Measurements from ENCODE around the gene PEX16. TPM values are rescaled to one million over a fixed set of nuclear protein-coding genes. Genes with fewer than 3 reads are reported as not detected.

The PEX16 gene
- total RNA-seq, 2 experiments from 2014 or later = 41.0 to 43.9 TPM

GRCh38 chr11:45899448-45900174, 18.1 kb downstream of the PEX16 start:
- intact Hi-C loops (cut with micrococcal nuclease; ENCODE audit: unreplicated experiment) = no loop called here
- ChIA-PET POLR2A (interaction anchor here (0.5 kb wide), 1 partner anchor 33 kb away, joined by 5 read pairs; no protein-coding TSS in a partner anchor), CTCF (ENCODE audit: unreplicated experiment) (interaction anchor here (0.6 to 1.1 kb wide), 3 partner anchors 18 to 83 kb away, joined by 3 read pairs; partner anchors contain the start of gene PEX16)

GRCh38 chr11:45899086-45899447, 18.6 kb downstream of the PEX16 start:
- Histone ChIP-seq H3K9me3 (ENCODE audit: low read length) (no peaks in the 10 kb centered on the region), H3K79me2 (ENCODE audit: insufficient read depth, low read depth, low read length) (no peaks in the 10 kb centered on the region), H4K20me1 (ENCODE audit: insufficient read depth, low read length) (no peaks in the 10 kb centered on the region), H3K9me2 (ENCODE audit: insufficient read depth, low read length) (no peaks in the 10 kb centered on the region), H3K4me1 (ENCODE audit: insufficient read depth, low read length, poor library complexity, severe bottlenecking) (peaks cover 13% of the 10 kb centered on the region), H3K4me2 (ENCODE audit: low read length) (peak overlapping the region; percentile 71), H3K27ac (ENCODE audit: low read depth, low read length, poor library complexity, severe bottlenecking) (no peak overlapping the region), H3K36me3 (ENCODE audit: insufficient read depth, low read length) (no peaks in the 10 kb centered on the region), H2AFZ (ENCODE audit: low read length) (peak overlapping the region; percentile 82; the same call in 1 of the 2 replicates), H3K4me3 (ENCODE audit: low read depth, low read length, poor library complexity, severe bottlenecking) (peak overlapping the region; percentile 69)
- POLR2A ChIA-PET = interaction anchor here (0.5 kb wide), 1 partner anchor 33 kb away, joined by 5 read pairs; no protein-coding TSS in a partner anchor
- CTCF ChIA-PET (ENCODE audit: unreplicated experiment) = interaction anchor here (0.6 to 1.1 kb wide), 2 partner anchors 19 to 82 kb away, joined by 3 read pairs; partner anchors contain the start of gene PEX16
- TF ChIP-seq CTCF (conservative IDR thresholded peaks at IDR 0.05; ENCODE audit: low read length) = no peak
- no peak for TF ChIP-seq EZH2phosphoT487 (IDR thresholded peaks at IDR 0.05; ENCODE audit: borderline replicate concordance, low read depth, low read length)
- no TSS peak for BruUV-seq (replicated peaks)
- no peak for DNase-seq (ENCODE audit: low spot score)
- intact Hi-C loops (cut with micrococcal nuclease; ENCODE audit: unreplicated experiment) = no loop called here

More at GRCh38 chr11:45899448-45900174, 18.1 kb downstream of the PEX16 start:
- BruUV-seq (replicated peaks) = no TSS peak
- Histone ChIP-seq H3K27ac (ENCODE audit: low read depth, low read length, poor library complexity, severe bottlenecking) (no peak overlapping the region), H3K36me3 (ENCODE audit: insufficient read depth, low read length) (no peaks in the 10 kb centered on the region), H3K9me2 (ENCODE audit: insufficient read depth, low read length) (no peaks in the 10 kb centered on the region), H3K4me3 (ENCODE audit: low read depth, low read length, poor library complexity, severe bottlenecking) (peak overlapping the region; percentile 69), H4K20me1 (ENCODE audit: insufficient read depth, low read length) (no peaks in the 10 kb centered on the region), H3K4me1 (ENCODE audit: insufficient read depth, low read length, poor library complexity, severe bottlenecking) (peaks cover 13% of the 10 kb centered on the region), H3K79me2 (ENCODE audit: insufficient read depth, low read depth, low read length) (no peaks in the 10 kb centered on the region), H3K4me2 (ENCODE audit: low read length) (peak overlapping the region; percentile 71), H2AFZ (ENCODE audit: low read length) (peak overlapping the region; percentile 82; the same call in 1 of the 2 replicates), H3K9me3 (ENCODE audit: low read length) (no peaks in the 10 kb centered on the region)
- peak; percentile 76 for DNase-seq (ENCODE audit: low spot score)
- TF ChIP-seq CTCF (conservative IDR thresholded peaks at IDR 0.05; ENCODE audit: low read length) (no peak), EZH2phosphoT487 (IDR thresholded peaks at IDR 0.05; ENCODE audit: borderline replicate concordance, low read depth, low read length) (no peak)

GRCh38 chr11:45897556-45897955, 20.1 kb downstream of the PEX16 start:
- no peaks in the 10 kb centered on the region for H3K9me3 ChIP-seq (ENCODE audit: low read length)
- CTCF ChIA-PET (ENCODE audit: unreplicated experiment) = no interaction called here
- POLR2A ChIA-PET = no interaction called here

More at GRCh38 chr11:45897556-45897955, 20.1 kb downstream of the PEX16 start:
- H4K20me1 ChIP-seq (ENCODE audit: insufficient read depth, low read length) = no peaks in the 10 kb centered on the region
- H3K4me1 ChIP-seq (ENCODE audit: insufficient read depth, low read length, poor library complexity, severe bottlenecking) = peaks cover 13% of the 10 kb centered on the region
- H3K79me2 ChIP-seq (ENCODE audit: insufficient read depth, low read depth, low read length) = no peaks in the 10 kb centered on the region
- H2AFZ ChIP-seq (ENCODE audit: low read length) = no peak overlapping the region
- no TSS peak for BruUV-seq (replicated peaks)
- DNase-seq (ENCODE audit: low spot score) = no peak
- no peak overlapping the region for H3K4me2 ChIP-seq (ENCODE audit: low read length)
- H3K36me3 ChIP-seq (ENCODE audit: insufficient read depth, low read length) = no peaks in the 10 kb centered on the region
- TF ChIP-seq EZH2phosphoT487 (IDR thresholded peaks at IDR 0.05; ENCODE audit: borderline replicate concordance, low read depth, low read length) (no peak), CTCF (conservative IDR thresholded peaks at IDR 0.05; ENCODE audit: low read length) (no peak)
- intact Hi-C loops (cut with micrococcal nuclease; ENCODE audit: unreplicated experiment) = no loop called here
- H3K27ac ChIP-seq (ENCODE audit: low read depth, low read length, poor library complexity, severe bottlenecking) = no peak overlapping the region
- H3K4me3 ChIP-seq (ENCODE audit: low read depth, low read length, poor library complexity, severe bottlenecking) = no peak overlapping the region
- no peaks in the 10 kb centered on the region for H3K9me2 ChIP-seq (ENCODE audit: insufficient read depth, low read length)

Measured in OCI-LY7 (cell line).